Hematopoietic multipotent progenitor cell treated with erythropoietin and hydrocortisone succinate and interleukin-3 and kit ligand, for 4 days (in vitro differentiated cells): ENCODE data around the gene POLA2.

Source experiments
- DNase-seq: peaks from one replicate; pipeline ENCODE4 v3.0.0-alpha.2; 2015

Gene POLA2

GRCh38 chr11:65288706-65289536, 27.2 kb downstream of the POLA2 start:
- DNase-seq: peak; percentile 61

GRCh38 chr11:65290448-65291165, 28.8 kb downstream of the POLA2 start:
- DNase-seq: peak; percentile 88

GRCh38 chr11:65291613-65292012, 29.9 kb downstream of the POLA2 start:
- DNase-seq: no peak

GRCh38 chr11:65292890-65293289, 31.1 kb downstream of the POLA2 start:
- DNase-seq: no peak

- DNase-seq: no peak
Observed at GRCh38 chr11:65293909-65294381, 32.2 kb downstream of the POLA2 start.

GRCh38 chr11:65295001-65295400, 33.2 kb downstream of the POLA2 start:
- DNase-seq: no peak

- DNase-seq: no peak
Observed at GRCh38 chr11:65295571-65296341, 34.0 kb downstream of the POLA2 start.

- no peak for DNase-seq
Observed at GRCh38 chr11:65297026-65297672, 35.4 kb downstream of the POLA2 start.

GRCh38 chr11:65298131-65298535, 36.4 kb downstream of the POLA2 start:
- no peak for DNase-seq

GRCh38 chr11:65298655-65299179, 37.0 kb downstream of the POLA2 start:
- no peak for DNase-seq

GRCh38 chr11:65300621-65301275, 39.0 kb downstream of the POLA2 start:
- no peak for DNase-seq

- DNase-seq: no peak
Observed at GRCh38 chr11:65301491-65302329, 39.9 kb downstream of the POLA2 start.

- no peak for DNase-seq
Observed at GRCh38 chr11:65303555-65303954, 41.8 kb downstream of the POLA2 start.

- DNase-seq: no peak
Observed at GRCh38 chr11:65304110-65304509, 42.3 kb downstream of the POLA2 start.

GRCh38 chr11:65304613-65305012, 42.9 kb downstream of the POLA2 start:
- DNase-seq: no peak

GRCh38 chr11:65305501-65306268, 43.9 kb downstream of the POLA2 start:
- no peak for DNase-seq

- DNase-seq: no peak
Observed at GRCh38 chr11:65307298-65308229, 45.8 kb downstream of the POLA2 start.

GRCh38 chr11:65308281-65308891, 46.6 kb downstream of the POLA2 start:
- DNase-seq: no peak

GRCh38 chr11:65309006-65309405, 47.2 kb downstream of the POLA2 start:
- no peak for DNase-seq
